PFSK-1 (cell line): Measurements from ENCODE around the gene BICD2.

Source experiments
- POLR2AphosphoS5 ChIP-seq: IDR thresholded peaks from 2 replicates; pipeline ENCODE4 v1.6.1; 2012; ENCODE audit warnings: low read depth, mild to moderate bottlenecking, control low read depth, low read length, moderate library complexity
- REST ChIP-seq, 2 experiments: IDR thresholded peaks; 2 replicates each; pipeline versions ENCODE4 v1.6.1 to v1.8.0; 2011 to 2012; ENCODE audit warnings: low read depth in 2 of 2, low read length in 2 of 2, control low read depth in 1 of 2, inconsistent platforms in 1 of 2, mild to moderate bottlenecking in 1 of 2, moderate library complexity in 1 of 2; ENCODE audit not compliant: insufficient read depth in 1 of 2
- TAF1 ChIP-seq: IDR thresholded peaks from 2 replicates; pipeline ENCODE4 v1.6.1; 2012; ENCODE audit warnings: low read length, control low read depth, borderline replicate concordance; ENCODE audit not compliant: insufficient read depth

- TF ChIP-seq POLR2AphosphoS5 = no peak
- TF ChIP-seq TAF1 = no peak
- no peak for TF ChIP-seq REST (IDR thresholded peaks at IDR 0.05; ENCODE audit: insufficient read depth in 1 of 2, low read depth in 2 of 2, low read length in 2 of 2)
Observed at GRCh38 chr9:92749071-92749933, 15.3 kb downstream of the BICD2 start.
